ENCODE results near the gene SEC61G. TPM values are rescaled to one million over a fixed set of nuclear protein-coding genes. Genes with fewer than 3 reads are reported as not detected.

SEC61G gene
- total and polyA plus RNA-seq, 2 experiments from 2014 or later: 551 to 670 TPM

DNA sequence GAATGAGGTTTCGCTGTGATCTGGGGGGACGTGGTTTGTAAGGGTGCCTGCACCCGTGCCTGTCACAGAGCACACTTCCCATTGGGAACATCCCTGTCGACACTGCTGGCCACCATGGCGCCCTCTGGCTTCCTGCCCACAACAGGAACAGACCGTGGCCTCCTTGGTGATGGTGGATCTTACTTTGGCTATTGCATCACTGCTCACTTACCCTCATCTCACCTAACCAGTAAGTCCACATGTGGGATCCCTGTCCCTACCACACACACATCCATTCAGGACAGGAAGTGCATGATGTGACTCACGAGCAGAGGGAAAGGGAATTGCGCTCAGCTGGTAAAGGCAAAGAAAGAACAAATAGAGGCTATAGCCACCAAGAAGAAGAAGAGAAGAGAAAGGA is 26.2 kb upstream of the SEC61G start:
- Histone ChIP-seq H3K79me2 (ENCODE audit: insufficient read depth) (no peaks in the 10 kb centered on the region), H3K4me2 (ENCODE audit: unreplicated experiment) (no peak overlapping the region), H3K36me3 (ENCODE audit: low read depth) (no peaks in the 10 kb centered on the region), H3F3A (ENCODE audit: insufficient read depth) (no peaks in the 10 kb centered on the region), H3K9me2 (ENCODE audit: insufficient read depth) (no peaks in the 10 kb centered on the region), H3K4me3 (no peak overlapping the region), H2AFZ (no peak overlapping the region), H3K9ac (no peak overlapping the region), H3K4me1 (ENCODE audit: insufficient read depth) (peaks cover 3% of the 10 kb centered on the region; the same call in 1 of the 2 replicates), H4K20me1 (ENCODE audit: insufficient read depth) (no peaks in the 10 kb centered on the region), H3K27ac (no peak overlapping the region), H3K27me3 (replicated peaks; ENCODE audit: insufficient read depth) (no peaks in the 10 kb centered on the region), H3K9me3 (ENCODE audit: low read depth) (no peaks in the 10 kb centered on the region)
- DNase-seq: no peak
- WGBS, 2 experiments (ENCODE audit: low coverage in 1 of 2, low lambda C conversion rate in 2 of 2, missing lambda C conversion rate in 2 of 2): 94 to 99% methylated on average over 8 of the region's 8 CpGs
- in situ Hi-C loops (cut with MboI): loop anchor here (5.0 kb wide), 1 partner anchor 477 kb away; no protein-coding TSS in a partner anchor
- TF ChIP-seq EZH2phosphoT487 (IDR thresholded peaks at IDR 0.05; ENCODE audit: insufficient read depth, low read depth) (no peak), EZH2 (IDR thresholded peaks at IDR 0.05; ENCODE audit: insufficient read depth, poor library complexity, severe bottlenecking) (no peak)

DNA sequence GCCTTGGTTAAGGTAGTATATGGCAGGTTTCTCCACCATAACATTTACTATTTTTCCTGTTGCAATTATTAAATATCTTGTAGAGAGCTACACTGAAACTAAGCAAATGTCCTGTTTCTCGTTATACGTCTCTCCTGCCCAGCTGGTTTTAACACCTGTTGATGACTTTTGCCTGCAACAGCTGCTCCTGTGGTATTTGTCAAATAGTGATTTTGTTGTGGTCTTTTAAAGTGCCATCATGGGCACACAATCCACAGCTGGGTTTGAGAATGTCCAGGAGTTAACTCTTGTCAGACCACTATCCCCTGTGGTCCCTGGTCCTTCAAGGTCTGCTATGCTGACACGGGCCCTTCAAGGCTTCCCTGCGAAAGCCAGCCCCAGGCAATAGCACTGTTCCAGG is 24.9 kb upstream of the SEC61G start:
- Histone ChIP-seq H3K27me3 (replicated peaks; ENCODE audit: insufficient read depth) (no peaks in the 10 kb centered on the region), H3K36me3 (ENCODE audit: low read depth) (no peaks in the 10 kb centered on the region), H3K9ac (no peak overlapping the region), H3K79me2 (ENCODE audit: insufficient read depth) (no peaks in the 10 kb centered on the region), H3K27ac (no peak overlapping the region), H3F3A (ENCODE audit: insufficient read depth) (no peaks in the 10 kb centered on the region), H2AFZ (no peak overlapping the region), H3K4me2 (ENCODE audit: unreplicated experiment) (no peak overlapping the region), H3K9me3 (ENCODE audit: low read depth) (no peaks in the 10 kb centered on the region), H3K9me2 (ENCODE audit: insufficient read depth) (no peaks in the 10 kb centered on the region), H3K4me1 (ENCODE audit: insufficient read depth) (peaks cover 3% of the 10 kb centered on the region; the same call in 1 of the 2 replicates), H3K4me3 (no peak overlapping the region), H4K20me1 (ENCODE audit: insufficient read depth) (no peaks in the 10 kb centered on the region)
- in situ Hi-C loops (cut with MboI): no loop called here
- DNase-seq: no peak
- 93 to 97% methylated on average over 4 of the region's 4 CpGs for WGBS, 2 experiments (ENCODE audit: low coverage in 1 of 2, low lambda C conversion rate in 2 of 2, missing lambda C conversion rate in 2 of 2)
- no peak for TF ChIP-seq EZH2phosphoT487 (IDR thresholded peaks at IDR 0.05; ENCODE audit: insufficient read depth, low read depth)
- TF ChIP-seq EZH2 (IDR thresholded peaks at IDR 0.05; ENCODE audit: insufficient read depth, poor library complexity, severe bottlenecking): no peak

DNA sequence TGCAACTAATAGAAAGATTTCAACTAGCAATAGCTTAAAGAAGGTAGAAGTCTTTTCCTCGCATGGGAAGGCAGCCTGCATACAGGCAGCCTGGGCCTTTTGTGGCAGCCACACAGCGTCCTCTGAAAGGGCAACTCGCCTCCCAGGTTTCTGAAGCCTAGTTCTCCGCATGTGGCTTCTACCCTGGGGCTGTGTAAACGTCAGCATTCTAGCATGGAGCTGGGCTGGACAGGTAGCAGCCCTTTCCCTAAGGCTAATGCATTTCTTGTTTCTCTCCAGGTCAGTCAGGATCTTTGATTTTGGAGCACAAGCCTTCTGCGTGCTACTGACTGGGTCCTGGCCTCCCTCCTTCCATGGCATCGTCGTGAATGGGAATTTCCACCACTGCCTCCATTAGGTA is 23.8 kb upstream of the SEC61G start:
- no peaks in the 10 kb centered on the region for H3K36me3 ChIP-seq (ENCODE audit: low read depth)
- no peak overlapping the region for H3K9ac ChIP-seq
- H3K9me3 ChIP-seq (ENCODE audit: low read depth): no peaks in the 10 kb centered on the region
- no peaks in the 10 kb centered on the region for H3K27me3 ChIP-seq (replicated peaks; ENCODE audit: insufficient read depth)
- WGBS, 2 experiments (ENCODE audit: low coverage in 1 of 2, low lambda C conversion rate in 2 of 2, missing lambda C conversion rate in 2 of 2): 85 to 88% methylated on average over 8 of the region's 8 CpGs
- H2AFZ ChIP-seq: no peak overlapping the region
- no peaks in the 10 kb centered on the region for H3K9me2 ChIP-seq (ENCODE audit: insufficient read depth)
- H3K4me3 ChIP-seq: no peak overlapping the region
- no peaks in the 10 kb centered on the region for H4K20me1 ChIP-seq (ENCODE audit: insufficient read depth)
- in situ Hi-C loops (cut with MboI): no loop called here
- no peak overlapping the region for H3K27ac ChIP-seq
- H3F3A ChIP-seq (ENCODE audit: insufficient read depth): 0 out of 2 replicates have a peak, but pooled peaks cover 5% of the 10 kb centered on the region
- DNase-seq: no peak
- H3K79me2 ChIP-seq (ENCODE audit: insufficient read depth): no peaks in the 10 kb centered on the region
- TF ChIP-seq EZH2phosphoT487 (IDR thresholded peaks at IDR 0.05; ENCODE audit: insufficient read depth, low read depth): no peak
- H3K4me2 ChIP-seq (ENCODE audit: unreplicated experiment): no peak overlapping the region
- no peaks in the 10 kb centered on the region for H3K4me1 ChIP-seq (ENCODE audit: insufficient read depth)

DNA sequence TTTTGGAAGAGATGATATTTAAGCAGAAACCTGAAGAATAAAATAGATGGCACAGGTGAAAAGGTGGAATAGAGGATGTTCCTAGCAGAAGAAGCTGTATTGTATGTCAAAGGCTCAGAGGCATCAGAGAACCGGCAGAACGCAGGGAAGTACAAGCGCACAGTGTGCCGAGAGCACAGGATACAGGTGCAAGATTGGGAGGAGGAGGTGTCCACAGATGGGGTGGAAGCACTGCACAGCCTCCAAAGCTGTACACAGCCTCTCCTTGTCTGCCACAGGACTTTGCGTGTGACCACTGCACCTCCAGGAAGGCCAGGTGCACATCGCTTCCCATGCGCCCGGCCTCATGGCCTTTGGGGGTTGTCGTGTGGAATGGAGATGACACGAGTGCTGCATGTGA is 23.3 kb upstream of the SEC61G start:
- in situ Hi-C loops (cut with MboI): no loop called here
- H3K4me3 ChIP-seq: no peak overlapping the region

More for the DNA sequence above, 23.3 kb upstream of the SEC61G start:
- H3K9me3 ChIP-seq (ENCODE audit: low read depth): no peaks in the 10 kb centered on the region
- no peak overlapping the region for H3K27ac ChIP-seq
- no peaks in the 10 kb centered on the region for H3K27me3 ChIP-seq (replicated peaks; ENCODE audit: insufficient read depth)
- no peaks in the 10 kb centered on the region for H3K79me2 ChIP-seq (ENCODE audit: insufficient read depth)
- H2AFZ ChIP-seq: no peak overlapping the region
- no peak overlapping the region for H3K4me2 ChIP-seq (ENCODE audit: unreplicated experiment)
- no peaks in the 10 kb centered on the region for H4K20me1 ChIP-seq (ENCODE audit: insufficient read depth)
- DNase-seq: no peak
- H3K4me1 ChIP-seq (ENCODE audit: insufficient read depth): no peaks in the 10 kb centered on the region
- no peaks in the 10 kb centered on the region for H3K9me2 ChIP-seq (ENCODE audit: insufficient read depth)
- H3K36me3 ChIP-seq (ENCODE audit: low read depth): no peaks in the 10 kb centered on the region
- 0 out of 2 replicates have a peak, but pooled peaks cover 5% of the 10 kb centered on the region for H3F3A ChIP-seq (ENCODE audit: insufficient read depth)
- WGBS, 2 experiments (ENCODE audit: low coverage in 1 of 2, low lambda C conversion rate in 2 of 2, missing lambda C conversion rate in 2 of 2): 91 to 97% methylated on average over 10 of the region's 10 CpGs
- TF ChIP-seq EZH2phosphoT487 (IDR thresholded peaks at IDR 0.05; ENCODE audit: insufficient read depth, low read depth): no peak
- TF ChIP-seq EZH2 (IDR thresholded peaks at IDR 0.05; ENCODE audit: insufficient read depth, poor library complexity, severe bottlenecking): no peak
- H3K9ac ChIP-seq: no peak overlapping the region
